Prostate gland (tissue), 2 donors: ENCODE data around the gene ZAP70.

ENCODE experiments used
- POLR2A ChIP-seq: fragments of 450-650 bp; IDR thresholded peaks from one replicate; pipeline ENCODE4 v1.6.1; 2016; ENCODE audit warnings: antibody characterized with exemption, mild to moderate bottlenecking
- POLR2AphosphoS5 ChIP-seq: sonication (generic); formaldehyde crosslinking; IDR thresholded peaks from one replicate; pipeline ENCODE4 v1.6.1; 2017; ENCODE audit warnings: antibody characterized with exemption
- TF ChIP-seq, protein P1 (sequence below), 4 experiments: fragments of 200-600 bp in 2 of 4; fragments of 450-650 bp in 2 of 4; sonication (generic) in 2 of 4; IDR thresholded peaks; 1 replicate in 3 of 4; 2 replicates in 1 of 4; pipeline ENCODE4 v1.5.1; 2016 to 2019; ENCODE audit warnings: antibody characterized with exemption in 4 of 4, mild to moderate bottlenecking in 2 of 4, moderate library complexity in 2 of 4

DNA sequence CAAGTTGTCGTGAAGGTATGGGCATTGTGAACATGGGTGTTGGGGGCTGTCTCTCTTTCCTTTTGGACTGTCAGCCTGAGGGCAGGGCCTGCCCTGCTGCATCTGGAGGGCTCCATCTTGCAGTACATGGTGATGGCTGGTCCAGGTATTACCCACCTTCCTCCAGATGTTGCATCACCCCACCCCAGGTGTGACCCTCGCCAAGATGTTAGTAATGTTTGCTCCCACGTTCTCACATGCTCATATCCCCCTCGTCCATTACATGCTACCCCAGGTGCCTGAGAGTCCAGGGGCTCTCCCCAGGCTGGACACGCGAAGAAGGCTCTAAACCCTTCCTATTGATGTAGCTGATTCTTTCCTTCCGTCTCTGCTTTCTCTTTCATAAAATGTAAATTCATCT lies 13.9 kb downstream of the ZAP70 start:
- TF ChIP-seq, protein P1, sequence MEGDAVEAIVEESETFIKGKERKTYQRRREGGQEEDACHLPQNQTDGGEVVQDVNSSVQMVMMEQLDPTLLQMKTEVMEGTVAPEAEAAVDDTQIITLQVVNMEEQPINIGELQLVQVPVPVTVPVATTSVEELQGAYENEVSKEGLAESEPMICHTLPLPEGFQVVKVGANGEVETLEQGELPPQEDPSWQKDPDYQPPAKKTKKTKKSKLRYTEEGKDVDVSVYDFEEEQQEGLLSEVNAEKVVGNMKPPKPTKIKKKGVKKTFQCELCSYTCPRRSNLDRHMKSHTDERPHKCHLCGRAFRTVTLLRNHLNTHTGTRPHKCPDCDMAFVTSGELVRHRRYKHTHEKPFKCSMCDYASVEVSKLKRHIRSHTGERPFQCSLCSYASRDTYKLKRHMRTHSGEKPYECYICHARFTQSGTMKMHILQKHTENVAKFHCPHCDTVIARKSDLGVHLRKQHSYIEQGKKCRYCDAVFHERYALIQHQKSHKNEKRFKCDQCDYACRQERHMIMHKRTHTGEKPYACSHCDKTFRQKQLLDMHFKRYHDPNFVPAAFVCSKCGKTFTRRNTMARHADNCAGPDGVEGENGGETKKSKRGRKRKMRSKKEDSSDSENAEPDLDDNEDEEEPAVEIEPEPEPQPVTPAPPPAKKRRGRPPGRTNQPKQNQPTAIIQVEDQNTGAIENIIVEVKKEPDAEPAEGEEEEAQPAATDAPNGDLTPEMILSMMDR (IDR thresholded peaks at IDR 0.05): no peak
- no peak for TF ChIP-seq POLR2AphosphoS5
- TF ChIP-seq POLR2A: no peak
